Measurements from ENCODE around the gene EEF1AKMT4.

The EEF1AKMT4 gene

DNA sequence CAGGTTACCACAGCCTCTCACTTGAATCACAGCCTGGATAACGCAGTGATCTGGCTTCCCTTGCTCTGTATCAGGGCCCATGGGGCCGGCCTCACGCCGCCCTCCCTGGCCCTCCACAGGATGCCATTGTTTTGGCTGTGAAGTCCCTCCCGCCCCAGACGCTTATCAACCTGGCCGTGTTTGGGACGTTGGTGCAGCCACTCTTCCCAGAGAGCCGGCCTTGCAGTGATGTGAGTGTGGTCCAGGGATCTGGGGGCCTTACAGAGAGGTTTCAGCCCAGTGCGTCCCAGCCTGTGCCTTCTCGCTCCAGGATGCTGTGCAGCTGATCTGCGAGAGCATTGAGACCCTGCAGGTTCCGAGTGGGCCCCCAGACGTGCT lies 13.4 kb upstream of the EEF1AKMT4 start:
- DNase-seq = no peak

- no peak for DNase-seq
Measured at GRCh38 chr3:184236636-184237035, 12.8 kb upstream of the EEF1AKMT4 start.

DNA sequence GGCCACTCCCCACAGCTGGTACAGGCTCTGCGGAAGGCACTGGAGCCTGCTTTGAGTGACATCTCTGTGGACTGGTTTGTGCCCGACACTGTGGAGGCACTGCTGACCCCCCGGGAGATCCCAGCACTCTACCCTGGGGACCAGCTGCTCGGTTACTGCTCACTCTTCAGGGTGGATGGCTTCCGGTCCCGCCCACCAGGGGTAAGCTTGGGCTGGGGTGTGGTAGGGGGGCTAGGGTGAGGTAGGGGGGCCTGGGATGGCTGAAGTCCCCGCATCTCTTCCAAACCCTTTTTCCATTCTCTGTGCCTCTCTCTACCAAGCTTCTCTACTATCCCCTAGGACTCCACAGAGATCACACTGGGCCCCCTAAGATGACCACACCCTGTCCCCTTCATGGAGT lies 12.3 kb upstream of the EEF1AKMT4 start:
- DNase-seq = no peak

- no peak for DNase-seq
Measured at GRCh38 chr3:184237807-184238206, 11.7 kb upstream of the EEF1AKMT4 start.

GRCh38 chr3:184238246-184238818 lies 11.1 kb upstream of the EEF1AKMT4 start:
- no peak for DNase-seq

DNA sequence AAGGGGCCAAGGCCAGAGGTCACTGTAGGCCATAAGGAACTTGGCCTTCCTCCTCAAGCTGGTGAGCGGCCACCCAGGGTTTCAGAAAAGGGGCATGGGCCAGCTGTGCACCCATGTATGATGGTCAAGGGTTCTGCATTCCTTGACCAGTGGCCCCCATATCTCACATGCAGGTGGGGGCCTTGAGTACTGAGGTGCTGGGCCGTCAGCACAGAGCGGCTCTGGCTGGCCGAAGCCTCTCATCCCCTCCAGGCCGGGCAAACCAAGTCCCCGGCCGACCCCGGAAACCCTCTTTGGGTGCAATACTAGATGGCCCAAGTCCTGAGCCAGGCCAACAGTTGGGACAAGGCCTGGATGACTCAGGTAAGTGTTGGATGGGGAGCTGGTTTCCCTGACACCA lies 10.3 kb upstream of the EEF1AKMT4 start:
- no peak for DNase-seq

- DNase-seq = no peak
Measured at GRCh38 chr3:184239708-184240107, 9.8 kb upstream of the EEF1AKMT4 start.

GRCh38 chr3:184240384-184241140 lies 8.9 kb upstream of the EEF1AKMT4 start:
- no peak for DNase-seq

DNA sequence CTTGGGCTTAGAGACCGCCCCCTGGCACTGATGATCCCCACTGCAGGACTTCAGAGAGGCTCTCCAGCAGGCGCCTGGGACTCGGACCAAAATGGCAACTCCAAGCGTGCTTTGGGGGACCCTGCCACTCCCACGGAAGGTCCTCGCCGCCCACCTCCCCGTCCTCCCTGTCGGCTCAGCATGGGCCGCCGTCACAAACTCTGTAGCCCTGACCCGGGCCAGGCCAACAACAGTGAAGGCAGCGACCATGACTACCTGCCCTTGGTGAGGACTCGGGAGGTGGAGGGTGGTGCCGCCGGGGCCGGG lies 8.4 kb upstream of the EEF1AKMT4 start:
- DNase-seq = no peak

DNA sequence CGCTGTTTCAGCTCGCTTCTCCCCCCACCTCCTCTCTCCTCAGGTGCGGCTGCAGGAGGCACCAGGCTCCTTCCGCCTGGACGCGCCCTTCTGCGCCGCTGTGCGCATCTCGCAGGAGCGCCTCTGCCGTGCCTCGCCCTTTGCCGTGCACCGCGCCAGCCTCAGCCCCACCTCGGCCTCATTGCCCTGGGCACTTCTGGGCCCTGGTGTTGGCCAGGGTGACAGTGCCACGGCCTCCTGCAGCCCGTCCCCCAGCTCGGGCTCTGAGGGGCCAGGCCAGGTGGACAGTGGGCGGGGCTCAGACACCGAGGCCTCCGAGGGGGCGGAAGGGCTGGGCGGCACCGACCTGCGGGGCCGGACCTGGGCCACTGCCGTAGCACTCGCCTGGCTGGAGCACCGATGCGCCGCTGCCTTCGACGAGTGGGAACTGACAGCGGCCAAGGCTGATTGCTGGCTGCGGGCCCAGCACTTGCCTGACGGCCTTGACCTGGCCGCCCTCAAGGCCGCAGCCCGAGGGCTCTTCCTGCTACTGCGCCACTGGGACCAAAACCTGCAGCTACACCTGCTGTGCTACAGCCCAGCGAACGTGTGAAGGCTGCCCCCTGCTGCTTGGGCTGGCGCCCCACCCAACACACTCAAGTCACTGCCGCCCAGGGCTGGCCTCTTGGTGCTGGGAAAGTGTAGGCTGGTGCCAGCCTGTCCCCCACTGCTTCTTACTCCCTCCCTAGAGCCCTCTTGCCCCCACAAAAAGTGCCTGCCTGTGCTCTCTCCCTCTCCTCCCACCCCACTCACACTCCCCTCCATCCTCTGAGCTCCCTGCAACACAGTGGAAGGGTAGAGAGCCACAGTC lies 7.8 kb upstream of the EEF1AKMT4 start:
- DNase-seq = no peak

GRCh38 chr3:184242297-184242685 lies 7.2 kb upstream of the EEF1AKMT4 start:
- DNase-seq = no peak

DNA sequence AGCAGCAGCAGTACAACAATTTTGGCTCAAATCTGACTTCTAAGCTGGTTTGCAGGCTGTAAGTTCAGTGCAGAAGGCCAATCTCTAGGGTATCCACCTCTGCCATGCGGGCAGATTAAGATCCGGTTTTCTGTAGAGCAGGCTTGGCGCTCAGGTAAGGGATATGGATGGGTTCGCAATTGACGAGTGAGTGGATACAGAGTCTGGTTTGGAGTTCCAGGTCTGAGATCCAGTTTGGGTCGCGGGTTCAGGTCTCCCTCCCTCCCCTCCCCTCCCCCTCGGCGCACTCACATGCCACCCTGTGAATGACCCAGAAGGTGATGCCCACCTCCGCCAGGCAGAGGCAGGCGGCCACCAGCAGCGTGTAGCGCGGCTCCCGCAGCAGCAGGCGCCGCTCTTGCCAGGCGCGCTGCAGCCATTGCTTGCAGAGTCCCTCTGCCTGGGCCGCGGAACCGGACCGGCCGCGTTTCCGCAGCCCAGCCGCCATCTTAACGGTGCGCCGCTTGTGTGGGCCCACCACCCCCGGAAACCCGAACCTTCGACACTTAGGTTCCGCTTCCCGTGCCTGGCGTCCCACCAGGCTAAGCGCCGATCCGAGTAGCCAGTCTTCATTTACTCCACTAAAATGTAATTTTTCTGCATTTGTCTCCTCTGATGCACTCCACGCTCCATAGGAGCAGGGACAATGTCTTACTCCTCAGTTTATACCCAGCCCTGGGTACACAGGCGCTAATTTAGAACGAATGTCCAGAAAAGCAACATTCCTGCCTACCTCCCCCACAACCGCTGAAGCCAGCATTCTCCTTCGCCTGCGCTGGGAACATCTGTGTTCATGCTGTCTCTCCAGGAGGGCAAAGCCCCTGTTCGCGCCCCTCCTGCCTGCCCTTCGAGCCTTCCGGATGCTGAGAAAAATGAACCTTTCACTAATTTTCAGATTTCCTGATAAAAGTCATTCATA lies 739 bp upstream of the EEF1AKMT4 start, which contains the start of gene ALG3:
Gene ALG3 (minus strand): TSS at position 509 of the 958 bp plus-strand sequence. CDS start 22 bp downstream, at position 487.
- peak; percentile 90 for DNase-seq

DNA sequence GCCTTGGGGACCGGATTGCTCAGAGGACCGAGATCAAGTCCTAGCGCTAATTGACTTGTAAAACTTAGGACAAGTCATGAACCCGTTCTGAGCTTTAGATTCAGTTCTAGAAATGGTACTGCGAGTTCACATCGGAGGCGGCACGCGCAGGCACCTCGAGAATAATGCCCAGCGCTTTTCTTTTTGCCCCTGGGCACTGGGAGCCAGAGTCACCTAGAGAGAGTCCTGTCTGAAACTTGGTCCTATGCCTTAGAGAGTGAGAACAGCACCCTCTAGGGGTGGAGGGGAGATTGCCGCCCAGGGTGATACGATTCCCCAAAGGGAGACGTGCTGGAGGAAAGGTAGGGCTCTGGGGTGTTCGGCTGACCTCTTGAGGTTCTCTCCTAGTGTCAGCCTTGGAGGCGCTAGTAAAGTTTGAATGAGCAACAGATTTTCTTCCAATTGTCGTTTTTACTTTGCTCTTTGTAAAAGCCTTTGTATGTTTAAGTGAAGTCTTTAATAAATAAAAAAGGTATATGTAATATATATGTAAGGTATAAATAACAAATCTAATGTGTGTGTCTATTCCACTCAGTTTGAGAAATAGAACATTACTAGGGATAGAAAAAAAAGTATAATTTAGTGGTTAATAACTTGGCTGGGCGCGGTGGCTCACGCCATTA lies 826 bp downstream of the EEF1AKMT4 start:
- DNase-seq = peak; percentile 74

- DNase-seq = no peak
Measured at GRCh38 chr3:184255291-184256039, 6.0 kb downstream of the EEF1AKMT4 start.

DNA sequence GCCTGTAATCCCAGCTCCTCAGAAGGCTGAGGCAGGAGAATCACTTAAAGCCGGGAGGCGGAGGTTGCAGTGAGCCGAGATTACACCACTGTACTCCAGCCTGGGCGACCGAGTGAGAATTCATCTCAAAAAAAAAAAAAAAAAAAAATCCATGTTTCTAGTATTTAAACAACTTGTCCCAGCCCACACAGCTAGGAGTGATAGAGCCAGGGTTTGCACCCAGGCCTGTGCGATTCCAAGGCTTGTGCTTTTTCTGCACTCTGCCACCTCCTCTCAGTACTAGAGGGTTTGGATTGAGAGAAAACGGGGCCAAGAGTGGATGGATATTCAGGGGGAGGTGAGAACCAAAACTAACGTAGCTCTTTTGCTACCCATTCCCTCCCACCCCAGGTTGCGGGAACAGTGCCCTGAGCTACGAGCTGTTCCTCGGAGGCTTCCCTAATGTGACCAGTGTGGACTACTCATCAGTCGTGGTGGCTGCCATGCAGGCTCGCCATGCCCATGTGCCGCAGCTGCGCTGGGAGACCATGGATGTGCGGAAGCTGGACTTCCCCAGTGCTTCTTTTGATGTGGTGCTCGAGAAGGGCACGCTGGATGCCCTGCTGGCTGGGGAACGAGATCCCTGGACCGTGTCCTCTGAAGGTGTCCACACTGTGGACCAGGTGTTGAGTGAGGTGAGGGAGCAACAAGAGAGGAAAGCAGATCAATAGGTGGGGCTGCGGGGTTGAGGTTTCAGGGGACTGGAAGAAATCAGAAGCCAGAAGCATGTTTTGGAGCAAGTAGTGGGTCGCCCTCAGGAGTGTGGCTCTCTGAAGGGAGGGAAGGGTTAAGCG lies 7.8 kb downstream of the EEF1AKMT4 start:
- DNase-seq = no peak

GRCh38 chr3:184258926-184259325 lies 9.5 kb downstream of the EEF1AKMT4 start:
- DNase-seq = no peak

DNA sequence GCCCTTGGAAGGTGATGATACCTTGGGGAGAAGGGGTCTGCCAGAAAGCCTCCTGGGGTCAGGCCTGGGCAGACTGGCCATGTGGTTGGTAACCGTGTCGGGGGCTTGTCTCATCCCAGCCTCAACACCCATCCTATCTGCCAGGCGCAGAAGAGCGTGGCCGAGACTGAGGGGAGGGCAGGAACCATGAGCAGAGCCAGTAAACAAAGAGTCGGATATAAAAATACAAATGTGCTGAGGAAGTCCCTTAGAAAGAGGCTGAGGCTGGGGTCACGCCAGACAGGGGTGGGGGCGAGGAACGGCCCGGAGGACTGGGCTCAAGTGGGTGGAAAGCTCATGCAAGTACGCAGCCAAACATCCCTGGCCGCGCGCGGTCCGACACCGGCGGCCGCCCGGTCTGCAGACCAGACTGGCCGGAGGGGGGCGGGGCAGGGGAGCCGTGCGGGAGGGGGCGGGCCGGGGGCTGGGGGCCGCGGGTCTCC lies 10.0 kb downstream of the EEF1AKMT4 start:
- DNase-seq = no peak

DNA sequence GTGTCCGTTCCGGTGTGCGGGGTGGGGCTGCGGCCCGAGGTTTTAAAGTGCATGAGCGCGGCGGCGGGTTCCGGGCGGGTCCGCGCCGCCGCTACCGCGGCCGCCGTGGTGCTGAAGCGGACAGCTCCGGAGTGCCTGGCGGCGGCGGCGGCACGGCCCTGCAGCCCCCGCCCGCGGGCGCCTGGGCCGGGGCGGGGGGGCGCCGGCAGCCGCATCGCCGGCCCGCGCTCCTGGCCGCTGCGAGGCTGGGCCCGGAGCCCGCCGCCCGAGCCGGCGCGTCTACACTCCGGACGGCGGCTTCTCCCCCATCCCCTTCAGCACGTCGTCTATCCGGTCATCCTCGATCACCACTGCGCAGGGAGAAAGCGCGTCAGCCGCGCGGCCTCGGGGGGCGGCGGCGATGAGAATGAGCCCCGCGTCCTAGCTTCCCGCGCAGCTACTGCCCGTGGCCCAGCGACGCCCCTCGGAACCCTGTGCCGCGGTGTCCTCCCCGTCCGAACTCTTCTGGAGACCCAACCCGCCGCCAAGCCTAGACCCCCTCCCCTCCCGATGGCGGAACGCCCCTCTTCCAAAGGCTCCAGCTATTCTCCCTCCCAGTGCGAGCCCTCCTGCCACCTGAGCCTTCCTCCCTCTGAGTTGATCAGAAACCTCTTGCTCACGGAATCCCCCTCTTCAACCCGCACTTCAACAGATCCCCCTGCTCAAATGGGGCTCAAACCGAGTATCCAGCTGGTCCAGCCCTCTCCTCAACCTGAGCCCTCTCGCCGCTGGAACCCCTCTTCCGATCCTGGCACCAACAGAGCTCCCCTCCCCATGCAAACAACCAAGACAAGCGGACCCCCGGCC lies 10.6 kb downstream of the EEF1AKMT4 start:
- DNase-seq = peak; percentile 51

- DNase-seq = no peak
Measured at GRCh38 chr3:184260724-184261269, 11.3 kb downstream of the EEF1AKMT4 start.

Measured in femur (tissue), 1 donor.